NCI-H748 (cell line): ENCODE measurements around the gene PDLIM1.
"Not testable (repeated sequence)": the region's sequence is repeated elsewhere in the genome, so short reads cannot be mapped to it uniquely, and the experiment has no call there.

Source experiments
- DNase-seq: peaks from one replicate; lab custom pipeline; 2025; ENCODE audit not compliant: unreplicated experiment; lab: John Stamatoyannopoulos, UW

The PDLIM1 gene

GRCh38 chr10:95211606-95212279, 79.1 kb downstream of the PDLIM1 start:
- DNase-seq: no peak

GRCh38 chr10:95209509-95210127, 81.2 kb downstream of the PDLIM1 start:
- no peak for DNase-seq

GRCh38 chr10:95208702-95209391, 82.0 kb downstream of the PDLIM1 start:
- peak; percentile 1 for DNase-seq

GRCh38 chr10:95202865-95203264, 87.9 kb downstream of the PDLIM1 start:
- DNase-seq: not testable (repeated sequence)

- no peak for DNase-seq
Observed at GRCh38 chr10:95201736-95202135, 89.1 kb downstream of the PDLIM1 start.

GRCh38 chr10:95196046-95196445, 94.8 kb downstream of the PDLIM1 start:
- DNase-seq: no peak

GRCh38 chr10:95193944-95194343, 96.9 kb downstream of the PDLIM1 start, which contains the start of gene ACSM6:
Gene ACSM6, plus strand, starts transcription at chr10:95194238. Its CDS starts 248 bp downstream, at chr10:95194486.
- DNase-seq: no peak

- no peak for DNase-seq
Observed at GRCh38 chr10:95188593-95188992, 102.2 kb downstream of the PDLIM1 start.

- no peak for DNase-seq
Observed at GRCh38 chr10:95187617-95188016, 103.2 kb downstream of the PDLIM1 start.
